CD4-positive, alpha-beta T cell treated with Interferon alpha-2 for 1 hour (primary cell): ENCODE data around the gene DAPP1.
"Not testable (repeated sequence)": the region's sequence is repeated elsewhere in the genome, so short reads cannot be mapped to it uniquely, and the experiment has no call there.

Experiments
- DNase-seq, 2 donors: peaks; one replicate each; pipeline ENCODE4 v3.0.0-alpha.2; 2020 to 2022

The DAPP1 gene, protein sequence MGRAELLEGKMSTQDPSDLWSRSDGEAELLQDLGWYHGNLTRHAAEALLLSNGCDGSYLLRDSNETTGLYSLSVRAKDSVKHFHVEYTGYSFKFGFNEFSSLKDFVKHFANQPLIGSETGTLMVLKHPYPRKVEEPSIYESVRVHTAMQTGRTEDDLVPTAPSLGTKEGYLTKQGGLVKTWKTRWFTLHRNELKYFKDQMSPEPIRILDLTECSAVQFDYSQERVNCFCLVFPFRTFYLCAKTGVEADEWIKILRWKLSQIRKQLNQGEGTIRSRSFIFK

DNA sequence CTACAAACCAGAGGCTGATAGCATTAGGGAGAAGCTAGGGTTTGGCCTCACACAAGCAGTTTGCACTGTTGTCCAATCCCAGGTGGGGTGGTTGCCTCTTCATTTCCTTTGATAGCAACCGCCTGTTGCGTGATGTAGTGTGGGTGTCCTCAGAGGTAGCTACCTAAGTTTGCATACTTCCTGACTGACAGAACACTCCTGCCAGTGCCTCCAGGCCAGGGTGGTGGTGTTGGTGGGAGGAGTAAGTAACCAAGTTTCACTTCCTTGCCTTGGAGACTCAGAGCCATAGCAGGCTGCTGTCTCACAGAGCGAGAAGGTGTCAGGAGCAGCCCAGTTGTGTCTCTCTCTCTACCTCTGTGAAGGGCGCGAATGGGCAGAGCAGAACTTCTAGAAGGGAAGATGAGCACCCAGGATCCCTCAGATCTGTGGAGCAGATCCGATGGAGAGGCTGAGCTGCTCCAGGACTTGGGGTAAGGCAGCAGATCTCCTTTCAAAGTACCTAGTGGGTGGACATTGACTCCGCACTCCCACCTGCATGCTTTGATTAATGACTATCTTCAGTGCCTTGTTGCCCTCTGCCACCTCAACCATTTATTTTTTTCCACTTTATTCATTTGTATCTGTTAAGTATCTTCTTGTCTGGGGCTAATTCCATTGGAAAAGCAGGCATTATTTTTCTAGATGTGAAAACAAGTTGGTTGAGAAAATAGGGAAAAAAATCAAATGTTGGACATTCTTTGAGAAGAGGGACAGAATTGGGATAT is at the start of gene DAPP1:
Gene DAPP1 (plus strand): TSS at position 283 of the 764 bp plus-strand sequence. CDS start 87 bp downstream, at position 370.
- DNase-seq: peak; percentile 89

DNA sequence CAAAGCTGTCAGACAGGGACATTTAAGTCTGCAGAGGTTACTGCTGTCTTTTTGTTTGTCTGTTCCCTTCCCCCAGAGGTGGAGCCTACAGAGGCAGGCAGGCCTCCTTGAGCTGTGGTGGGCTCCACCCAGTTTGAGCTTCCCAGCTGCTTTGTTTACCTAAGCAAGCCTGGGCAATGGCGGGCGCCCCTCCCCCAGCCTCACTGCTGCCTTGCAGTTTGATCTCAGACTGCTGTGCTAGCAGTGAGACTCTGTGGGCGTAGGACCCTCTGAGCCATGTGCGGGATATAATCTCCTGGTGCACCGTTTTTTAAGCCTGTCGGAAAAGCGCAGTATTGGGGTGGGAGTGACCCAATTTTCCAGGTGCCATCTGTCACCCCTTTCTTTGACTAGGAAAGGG is 45.8 kb upstream of the DAPP1 start:
- not testable (repeated sequence) for DNase-seq

DNA sequence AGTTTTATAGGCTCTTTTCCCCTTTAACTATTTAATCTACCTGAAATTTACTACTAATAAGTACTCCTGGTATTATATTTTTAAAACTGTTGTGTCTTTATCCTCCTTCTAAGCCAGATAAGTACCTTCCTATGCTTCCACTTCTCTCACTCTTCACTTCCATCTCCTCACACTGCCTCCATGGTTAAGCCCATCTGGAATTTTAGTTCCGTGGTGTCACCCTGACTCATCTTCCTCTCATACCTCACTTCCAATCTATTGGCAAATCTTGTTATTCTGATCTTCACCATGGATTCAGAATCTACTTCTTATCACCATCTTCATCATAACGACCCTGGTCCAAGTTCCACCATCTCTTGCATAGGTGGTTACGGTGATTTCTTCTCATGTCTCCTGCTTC is 32.7 kb upstream of the DAPP1 start:
- DNase-seq: no peak

DNA sequence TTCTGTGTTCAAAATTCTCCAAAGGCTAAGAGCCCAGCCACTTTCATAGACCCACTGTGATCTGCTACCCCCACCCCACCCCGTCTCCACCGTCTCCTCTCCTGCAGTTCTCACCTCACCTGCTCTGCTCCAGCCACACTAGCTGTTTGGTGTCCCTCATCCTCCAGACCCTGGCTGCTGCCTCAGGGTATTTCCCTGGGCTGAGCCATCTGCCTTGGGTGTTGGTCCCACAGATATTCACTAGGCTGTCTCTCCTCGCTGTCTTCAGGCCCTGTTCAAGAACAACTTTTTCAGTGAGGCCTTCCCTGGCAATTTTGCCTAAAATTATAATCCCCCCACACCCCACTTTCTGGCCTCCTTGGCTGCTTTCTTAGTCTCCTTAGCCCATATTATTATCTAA is 31.8 kb upstream of the DAPP1 start:
- DNase-seq: no peak

DNA sequence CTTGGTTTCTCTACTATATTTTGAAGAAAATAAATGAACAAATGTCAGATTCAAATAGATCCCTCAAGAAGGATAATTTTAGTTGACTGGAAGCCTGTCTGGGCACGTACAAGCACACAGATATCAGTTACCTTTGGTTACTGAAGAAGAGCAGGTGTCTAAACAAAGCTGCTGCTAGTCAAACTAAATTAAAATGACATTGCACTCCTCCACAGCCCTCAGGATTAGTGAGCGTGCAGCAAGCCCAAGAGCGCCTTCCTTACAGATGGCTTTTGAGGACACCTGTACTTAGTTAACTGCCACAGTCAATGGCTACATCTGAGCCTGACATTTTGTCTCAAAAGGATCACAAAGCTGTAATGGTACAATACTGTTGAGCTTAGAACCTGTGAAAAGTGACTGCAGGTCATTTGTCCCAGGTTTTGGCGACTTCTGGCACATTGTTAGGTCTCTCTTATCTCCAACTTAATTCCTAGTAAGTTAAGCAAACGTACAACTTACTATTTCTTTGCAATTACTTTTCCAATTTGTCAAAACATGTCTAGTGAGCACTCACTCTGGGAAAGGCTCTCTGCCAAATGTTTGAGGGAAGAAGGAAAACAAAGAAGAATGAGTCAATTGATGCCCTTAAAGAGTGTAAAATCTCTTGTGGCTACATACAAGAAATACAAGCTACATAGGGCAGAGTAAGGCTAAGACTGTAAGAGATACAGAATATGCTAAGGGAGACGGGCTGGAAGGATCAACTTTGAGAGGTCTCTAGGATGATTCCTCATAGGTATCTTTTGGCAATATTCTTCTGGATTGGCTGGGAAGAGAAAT is 25.6 kb upstream of the DAPP1 start:
- DNase-seq: no peak

DNA sequence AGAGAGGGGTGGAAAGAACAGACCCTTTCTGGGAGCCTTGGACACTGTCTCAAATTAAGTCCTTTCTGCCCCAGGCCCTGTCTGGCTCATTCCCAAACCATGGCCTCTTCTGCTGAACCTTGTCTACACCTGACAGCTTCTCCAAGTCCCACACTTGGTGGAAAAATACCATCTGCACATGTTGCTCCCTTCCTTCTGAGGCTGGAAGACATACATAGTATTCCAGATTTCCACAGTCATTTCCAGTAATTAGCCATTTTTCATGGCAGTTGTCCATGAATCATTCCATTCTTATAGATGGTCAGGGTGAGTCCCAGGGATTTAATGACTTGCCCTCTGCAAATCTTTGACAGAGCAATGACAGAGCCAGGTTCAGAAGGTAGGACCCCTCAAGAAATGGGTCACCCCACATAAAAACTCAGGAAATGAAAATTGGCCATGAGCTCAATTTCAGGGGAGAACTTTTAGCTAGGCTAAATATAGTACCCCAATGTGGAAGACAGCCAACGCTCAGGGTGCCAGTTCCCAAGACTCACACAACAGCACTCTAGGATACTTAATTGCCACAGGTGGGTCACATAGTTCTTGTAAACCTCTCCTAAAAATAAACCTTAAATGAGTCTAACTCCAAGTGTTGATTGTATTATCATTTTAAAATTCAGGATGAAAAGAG is 16.2 kb upstream of the DAPP1 start:
- no peak for DNase-seq

DNA sequence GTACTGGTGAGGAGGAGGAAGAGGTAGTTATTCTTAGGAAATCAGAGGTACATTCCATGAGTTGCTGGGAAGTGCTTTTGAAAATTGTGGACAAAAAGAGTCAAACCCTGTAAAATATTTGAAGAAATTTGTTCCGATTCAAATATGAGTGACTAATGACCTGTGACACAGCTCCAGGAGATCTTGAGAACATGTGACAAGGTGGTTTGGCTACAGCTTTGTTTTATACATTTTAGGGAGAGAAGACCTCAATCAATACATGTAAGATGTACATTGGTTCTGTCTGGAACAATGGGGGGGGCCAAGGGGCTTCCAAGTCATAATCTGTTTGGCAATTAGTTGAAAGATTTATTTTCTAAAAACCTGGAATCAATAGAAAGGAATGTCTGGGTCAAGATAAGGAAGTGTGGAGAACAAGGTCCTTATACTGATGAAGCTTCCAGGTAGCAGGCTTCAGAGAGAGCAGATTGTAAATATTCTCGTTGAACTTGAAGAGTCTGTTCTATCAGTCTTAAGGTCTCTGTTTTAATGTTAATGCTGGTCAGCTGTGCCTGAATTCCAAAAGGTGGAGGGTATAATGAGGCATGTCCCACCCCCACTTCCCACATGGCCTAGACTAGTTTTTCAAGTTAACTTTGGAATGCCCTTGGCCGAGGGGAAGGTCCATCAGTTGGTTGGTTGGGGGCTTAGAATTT is 15.5 kb upstream of the DAPP1 start:
- no peak for DNase-seq

DNA sequence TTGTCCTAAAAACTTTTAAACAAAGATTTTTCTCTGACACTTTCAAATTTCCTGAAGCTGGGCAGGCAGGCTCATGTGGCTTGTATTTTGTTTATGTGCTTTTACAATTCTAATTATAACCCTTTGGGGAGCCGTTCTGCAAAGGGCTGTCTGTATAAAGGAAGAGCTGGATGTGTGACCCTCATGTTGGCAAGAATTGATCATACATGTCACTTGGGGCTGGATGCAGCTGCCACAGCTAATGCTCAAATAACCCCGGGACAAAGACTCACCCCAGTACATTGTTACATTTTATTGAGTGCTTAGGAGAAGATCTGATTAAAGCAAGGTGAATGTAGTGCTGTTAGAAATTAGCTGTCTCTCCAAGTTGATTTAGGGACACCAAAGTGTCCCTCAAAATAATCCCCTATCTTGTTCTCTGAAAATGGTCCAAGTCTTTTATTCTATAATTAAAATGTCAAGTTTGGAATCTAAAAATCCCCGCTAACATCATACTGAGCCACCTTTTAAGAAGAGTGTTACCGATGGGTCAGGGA is 13.0 kb upstream of the DAPP1 start:
- no peak for DNase-seq

DNA sequence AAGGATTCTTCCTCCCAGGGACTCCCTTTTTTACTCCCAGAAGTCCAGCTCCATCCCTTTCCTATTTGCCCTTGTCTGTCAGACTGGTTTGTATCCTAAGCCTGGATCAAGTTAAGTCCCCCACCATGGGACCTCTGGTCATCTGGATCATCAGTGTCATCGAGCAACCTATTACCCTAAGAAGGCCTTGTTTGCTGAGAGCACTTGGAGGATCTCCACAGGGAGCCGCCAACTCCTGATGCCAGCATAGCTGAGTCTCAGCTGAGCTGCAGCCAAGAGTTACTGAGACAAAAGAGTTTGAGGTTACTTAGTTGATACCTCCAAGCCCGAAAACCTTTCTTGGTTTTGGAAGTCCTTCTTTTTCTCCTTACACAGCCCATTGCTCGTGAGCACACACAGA is 10.1 kb upstream of the DAPP1 start:
- no peak for DNase-seq

DNA sequence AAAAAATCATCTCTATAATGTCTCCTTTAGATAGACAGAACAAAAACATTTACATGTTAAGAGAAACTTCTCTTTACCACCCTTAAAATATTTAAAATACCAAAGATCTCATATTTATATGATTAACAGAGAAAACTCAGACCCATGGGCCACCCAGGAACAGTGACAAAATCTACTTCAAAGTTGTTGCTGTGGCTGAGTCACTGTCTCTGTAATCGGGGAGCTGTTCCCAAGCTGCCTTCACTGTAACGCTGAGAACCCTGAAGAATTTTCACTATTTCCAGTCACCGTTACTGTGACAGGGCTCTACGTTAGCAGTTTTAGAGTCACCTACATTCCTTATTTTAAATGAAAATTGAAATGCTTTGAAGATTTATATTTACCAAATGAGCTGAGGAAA is 9.0 kb upstream of the DAPP1 start:
- DNase-seq: no peak

DNA sequence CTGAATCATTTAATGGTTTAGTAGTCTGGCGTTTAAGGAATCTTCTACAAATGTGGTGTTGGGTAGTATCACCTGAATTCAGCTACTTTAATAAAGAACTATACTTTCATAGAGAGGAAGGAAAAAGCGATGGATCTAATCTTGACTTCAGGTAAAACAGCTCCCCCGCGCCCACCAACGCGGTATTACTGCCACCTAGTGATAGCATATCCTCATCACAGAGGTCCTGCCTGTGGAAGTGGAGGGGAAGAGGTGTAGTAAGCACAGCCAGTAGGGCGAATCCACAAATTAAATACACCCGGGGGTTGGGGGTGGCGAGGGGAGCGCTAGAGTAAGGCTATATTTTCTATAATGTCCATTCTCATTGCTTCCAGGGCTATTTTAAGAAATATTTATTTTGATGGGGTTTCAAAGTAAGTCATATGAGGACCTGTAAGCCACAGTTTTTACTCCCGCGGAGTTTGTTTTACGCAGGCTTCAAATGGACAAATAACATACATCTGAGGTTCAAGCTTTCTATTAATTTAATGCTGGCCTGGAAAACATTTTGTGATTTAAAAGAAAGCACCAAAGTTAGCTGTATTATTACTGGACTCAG is 8.3 kb upstream of the DAPP1 start:
- peak; percentile 67 to 80 for DNase-seq

DNA sequence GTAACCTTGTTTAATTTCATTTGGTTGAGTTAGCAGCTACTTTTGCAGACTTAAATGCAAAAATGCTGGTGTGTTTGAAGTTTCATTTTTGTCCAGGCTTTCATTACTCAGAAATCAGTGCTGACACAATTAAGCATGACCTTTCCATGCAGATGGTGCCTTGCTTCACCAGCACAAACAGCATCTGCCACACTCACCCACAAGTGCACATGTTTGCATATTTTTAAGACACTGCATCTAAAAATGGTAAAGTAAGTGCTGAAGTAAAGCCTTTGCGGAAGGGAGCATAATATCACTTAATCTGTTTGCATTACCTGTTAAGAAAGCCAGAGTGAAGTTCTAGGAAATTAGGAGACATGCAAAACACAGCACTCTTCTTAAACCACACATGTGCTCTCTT is 7.3 kb upstream of the DAPP1 start:
- no peak for DNase-seq

DNA sequence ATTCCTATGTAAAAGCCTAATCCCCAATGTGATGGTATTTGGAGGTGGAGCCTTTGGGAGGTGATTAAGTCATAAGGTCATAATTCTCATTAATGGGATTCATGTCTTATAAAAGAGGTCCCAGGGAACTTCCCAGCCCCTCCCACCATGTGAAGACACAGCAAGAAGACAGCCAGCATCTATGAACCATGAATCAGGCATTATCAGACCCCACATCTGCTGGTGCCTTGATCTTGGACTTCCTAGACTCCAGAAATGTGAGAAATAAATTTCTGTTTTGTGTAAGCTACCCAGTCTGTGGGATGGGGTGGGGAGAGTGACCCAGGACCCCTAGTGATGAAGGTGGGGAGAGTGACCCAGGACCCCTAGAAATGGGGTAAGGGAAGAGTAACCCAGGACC is 6.1 kb upstream of the DAPP1 start:
- DNase-seq: no peak

DNA sequence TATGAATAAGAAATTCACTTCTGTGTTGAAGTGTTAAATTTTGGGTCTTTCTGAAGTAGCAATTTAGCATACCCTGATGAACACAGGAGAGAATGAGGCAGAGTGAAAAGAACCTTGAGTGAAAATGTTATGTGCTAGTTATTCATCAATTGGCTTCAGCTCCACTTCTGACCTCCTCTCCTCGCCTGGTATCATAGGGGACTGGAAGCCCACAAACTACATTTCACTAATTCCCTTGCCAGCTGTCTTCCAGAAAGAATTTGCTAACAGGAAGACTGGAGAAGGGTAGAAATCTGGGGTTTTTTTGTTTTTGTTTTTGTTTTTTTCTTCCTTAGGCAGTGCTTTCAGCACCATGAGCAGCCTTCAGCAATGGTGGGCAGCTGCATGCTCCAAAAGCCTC is 5.5 kb upstream of the DAPP1 start:
- DNase-seq: no peak

DNA sequence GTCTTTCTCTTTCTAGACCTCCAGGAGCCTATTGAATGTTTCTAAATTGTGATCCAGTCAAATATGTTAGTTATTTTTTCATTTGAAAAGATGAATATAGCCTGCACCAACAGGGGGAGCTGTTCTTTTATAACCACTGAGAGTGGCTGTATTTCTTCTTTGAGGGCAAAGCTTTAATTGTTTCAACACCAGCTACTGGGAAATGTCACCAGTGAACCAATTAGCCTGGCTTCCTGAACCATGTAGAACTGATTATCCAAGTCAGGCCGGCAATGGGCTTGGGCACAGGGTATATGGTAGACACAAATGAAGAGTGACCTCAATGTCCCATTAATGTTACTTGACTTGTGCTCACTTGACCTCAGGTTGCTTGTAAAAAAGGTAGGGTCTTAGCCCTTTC is 4.8 kb upstream of the DAPP1 start:
- peak; percentile 32 to 77 for DNase-seq

DNA sequence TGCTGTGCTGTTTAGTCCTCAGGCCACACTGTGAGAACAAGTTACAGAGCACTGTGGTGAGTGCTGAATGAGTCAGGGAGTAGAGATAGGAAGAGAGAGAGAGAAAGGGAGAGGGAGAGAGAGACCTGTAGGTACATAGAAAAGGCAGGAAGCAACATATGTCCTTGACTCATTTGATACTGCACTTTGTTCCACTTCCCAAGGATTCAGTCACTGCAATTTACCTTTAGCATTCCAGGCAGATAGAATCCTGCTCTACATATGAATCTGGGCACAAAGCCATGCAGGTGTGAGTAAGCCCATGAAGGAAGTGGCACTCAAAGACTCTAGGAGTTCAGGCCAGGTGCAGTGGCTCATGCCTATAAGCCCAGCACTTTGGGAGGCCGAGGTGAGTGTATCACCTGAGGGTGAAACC is 1.0 kb upstream of the DAPP1 start:
- no peak for DNase-seq

DNA sequence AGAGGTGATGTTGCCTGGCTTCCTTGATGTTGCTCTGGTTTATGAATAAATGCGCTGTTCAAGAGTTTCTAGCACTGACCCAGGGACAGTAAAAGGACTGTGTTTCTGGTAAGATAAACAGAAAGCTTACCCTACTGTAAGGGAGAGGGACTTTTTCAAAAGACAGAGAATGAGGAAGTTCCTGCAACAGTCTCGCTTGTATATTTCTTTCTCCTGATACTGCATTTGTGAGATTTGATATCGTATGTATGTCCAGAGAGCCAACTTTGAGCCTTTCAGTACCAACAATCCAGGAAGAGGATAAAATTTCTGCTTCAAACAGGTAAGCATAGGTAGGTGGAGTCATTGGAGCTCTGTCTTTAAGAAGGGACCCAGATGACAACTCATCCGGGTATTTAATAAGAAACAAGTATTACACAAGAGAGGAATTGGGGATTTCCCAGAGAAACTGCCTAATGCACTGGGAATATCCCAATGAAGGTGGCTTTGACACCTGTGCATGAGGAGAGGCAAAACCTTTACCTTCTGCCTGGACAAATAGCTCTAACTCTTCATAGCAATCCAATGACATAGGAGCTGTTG is 773 bp downstream of the DAPP1 start:
- DNase-seq: peak in 1 of 2 donors; percentile 55

DNA sequence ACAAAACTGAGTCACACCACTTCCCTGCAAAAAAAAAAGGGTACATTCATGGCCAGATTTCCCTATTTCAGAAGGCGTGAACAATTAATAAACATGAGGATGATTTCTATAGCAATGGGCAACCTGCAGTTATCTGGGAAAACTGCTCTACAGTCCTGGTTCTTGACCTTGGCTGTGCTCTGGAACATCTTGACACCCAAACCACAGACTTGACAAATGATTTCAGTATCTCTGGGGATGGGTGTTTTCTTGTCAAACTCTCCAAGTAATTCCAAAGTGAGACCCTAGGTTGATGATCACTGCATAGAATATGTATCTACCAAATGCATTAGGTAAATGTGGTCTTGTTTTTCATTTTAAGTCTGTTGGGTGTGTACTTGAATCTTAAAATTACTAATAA is 2.0 kb downstream of the DAPP1 start:
- no peak for DNase-seq

DNA sequence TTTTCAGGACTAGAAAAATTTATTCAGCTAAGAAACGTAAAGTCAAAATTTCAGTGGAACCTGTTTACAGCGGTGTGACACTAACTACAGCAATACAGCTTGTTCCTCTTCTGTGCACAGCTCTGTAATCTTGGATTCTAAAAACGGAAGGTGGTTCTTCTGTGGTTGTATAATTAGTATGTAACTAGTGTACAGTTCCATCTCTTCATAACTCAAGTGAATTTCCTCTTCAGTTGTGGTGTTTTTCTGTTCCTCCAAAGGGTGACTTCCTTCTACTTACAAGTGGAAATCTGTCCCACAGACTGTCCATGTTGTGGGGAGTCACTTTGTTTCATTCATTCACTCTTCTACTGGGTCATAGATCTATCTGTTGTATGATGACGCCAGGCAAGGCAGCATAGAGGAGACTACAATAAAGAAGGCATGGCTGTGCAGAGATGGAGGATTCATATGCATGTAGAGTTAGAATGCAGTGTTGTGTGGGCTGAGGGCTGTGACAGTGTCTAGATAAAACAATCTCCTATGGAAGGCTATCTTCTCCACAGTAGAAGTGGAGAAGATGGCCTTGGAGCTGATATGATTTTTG is 5.4 kb downstream of the DAPP1 start:
- DNase-seq: peak in 1 of 2 donors; percentile 25

DNA sequence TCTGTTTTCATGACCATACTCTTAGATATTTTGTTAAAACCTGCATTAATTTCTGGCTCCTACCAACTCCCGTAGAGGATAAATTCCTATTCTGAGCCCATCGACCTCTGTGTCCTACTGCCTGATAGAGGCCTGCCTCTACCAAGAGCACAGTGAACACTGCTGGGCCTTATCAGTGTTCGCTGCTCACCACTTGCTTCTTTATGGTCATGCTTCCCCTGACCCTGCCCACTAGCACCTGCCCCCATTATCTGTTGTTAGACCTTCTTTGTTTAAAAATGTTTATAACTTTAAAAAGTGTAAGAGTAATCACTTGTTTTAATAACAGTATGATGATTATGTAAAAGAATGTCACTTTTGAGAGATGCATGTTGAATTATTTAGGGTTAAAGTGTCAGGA is 6.1 kb downstream of the DAPP1 start:
- DNase-seq: no peak

DNA sequence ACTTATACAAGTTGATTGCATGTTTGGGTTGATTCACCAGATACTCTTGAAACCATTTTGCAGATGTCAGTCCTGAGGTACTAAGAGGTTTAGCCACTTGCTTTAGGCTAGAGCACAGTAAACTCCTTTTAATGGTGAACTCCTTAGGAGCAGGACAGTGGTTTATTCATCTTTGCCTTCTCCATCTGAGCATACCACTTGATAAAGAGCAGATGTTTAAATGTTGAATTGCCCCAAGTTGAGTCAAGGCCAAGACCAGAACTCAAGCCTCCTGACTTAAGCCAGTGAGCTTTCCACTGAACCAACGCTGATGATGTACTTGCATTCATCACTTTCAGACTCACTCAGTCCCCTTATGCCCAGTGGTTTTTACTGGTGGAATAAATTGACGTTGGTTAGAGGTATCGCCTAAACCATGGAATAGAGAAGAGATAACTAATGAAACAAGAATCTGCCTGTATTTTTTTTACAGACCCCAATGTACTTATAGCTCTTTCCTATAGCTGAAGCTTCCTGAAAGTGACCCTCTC is 7.5 kb downstream of the DAPP1 start:
- DNase-seq: no peak
